Measurements from ENCODE around the gene PSMD5.
"Not testable (repeated sequence)": the region's sequence is repeated elsewhere in the genome, so short reads cannot be mapped to it uniquely, and the experiment has no call there.

The PSMD5 gene

GRCh38 chr9:120854596-120855327 is 12.0 kb upstream of the PSMD5 start:
- no peak for DNase-seq

- no peak for DNase-seq
These were observed 10.5 kb upstream of the PSMD5 start for GRCh38 chr9:120853198-120853597.

- no peak for DNase-seq
These were observed 9.7 kb upstream of the PSMD5 start for GRCh38 chr9:120852240-120853010.

- DNase-seq, result no peak
These were observed 8.7 kb upstream of the PSMD5 start for GRCh38 chr9:120851449-120851848.

GRCh38 chr9:120850315-120850714 is 7.6 kb upstream of the PSMD5 start:
- no peak for DNase-seq

- no peak for DNase-seq
These were observed 4.2 kb upstream of the PSMD5 start for GRCh38 chr9:120846906-120847305.

GRCh38 chr9:120846251-120846889 is 3.6 kb upstream of the PSMD5 start:
- DNase-seq, result no peak

- no peak for DNase-seq
These were observed 2.5 kb upstream of the PSMD5 start for GRCh38 chr9:120845255-120845654.

- DNase-seq, result no peak
These were observed 615 bp downstream of the PSMD5 start for GRCh38 chr9:120841930-120842684.

GRCh38 chr9:120839146-120839545 is 3.6 kb downstream of the PSMD5 start:
- no peak for DNase-seq

GRCh38 chr9:120837921-120838320 is 4.8 kb downstream of the PSMD5 start:
- no peak for DNase-seq

- DNase-seq, result no peak
These were observed 9.4 kb downstream of the PSMD5 start for GRCh38 chr9:120833325-120833724.

GRCh38 chr9:120832807-120833206 is 9.9 kb downstream of the PSMD5 start:
- DNase-seq, result no peak

GRCh38 chr9:120830865-120831264 is 11.9 kb downstream of the PSMD5 start:
- no peak for DNase-seq

GRCh38 chr9:120830151-120830550 is 12.6 kb downstream of the PSMD5 start:
- DNase-seq, result peak; percentile 10

- DNase-seq, result no peak
These were observed 13.1 kb downstream of the PSMD5 start for GRCh38 chr9:120829650-120830049.

GRCh38 chr9:120820095-120820494 is 22.6 kb downstream of the PSMD5 start:
- no peak for DNase-seq

- DNase-seq, result no peak
These were observed 24.1 kb downstream of the PSMD5 start for GRCh38 chr9:120818595-120818994.

GRCh38 chr9:120815075-120815474 is 27.6 kb downstream of the PSMD5 start:
- no peak for DNase-seq

- no peak for DNase-seq
These were observed 33.8 kb downstream of the PSMD5 start for GRCh38 chr9:120808931-120809330.

- no peak for DNase-seq
These were observed 34.9 kb downstream of the PSMD5 start for GRCh38 chr9:120807607-120808379.

- not testable (repeated sequence) for DNase-seq
These were observed 37.8 kb downstream of the PSMD5 start for GRCh38 chr9:120804784-120805363.

Measured in T1000 (cell line).